Ishikawa (cell line): ENCODE data around the gene GALNT14.

ENCODE experiments used
- CEBPB ChIP-seq: IDR thresholded peaks from 2 replicates; pipeline ENCODE4 v1.6.1; 2012
- EP300 ChIP-seq: IDR thresholded peaks from 2 replicates; pipeline ENCODE4 v1.6.1; 2012; ENCODE audit warnings: borderline replicate concordance
- FOXM1 ChIP-seq: IDR thresholded peaks from 2 replicates; pipeline ENCODE4 v1.6.1; 2012; ENCODE audit warnings: low read depth, borderline replicate concordance
- NFIC ChIP-seq: IDR thresholded peaks from 2 replicates; pipeline ENCODE4 v1.6.1; 2012
- TEAD4 ChIP-seq: IDR thresholded peaks from 2 replicates; pipeline ENCODE4 v1.6.1; 2012
- YY1 ChIP-seq: IDR thresholded peaks from 2 replicates; pipeline ENCODE4 v1.6.1; 2012; ENCODE audit warnings: low read depth
- ZBTB7A ChIP-seq: IDR thresholded peaks from 2 replicates; pipeline ENCODE4 v1.6.1; 2012; ENCODE audit warnings: low read depth
- TF ChIP-seq, protein P1 (sequence below): IDR thresholded peaks from 2 replicates; pipeline ENCODE4 v1.6.1; 2012
- TF ChIP-seq, protein P2 (sequence below): IDR thresholded peaks from 2 replicates; pipeline ENCODE4 v1.6.1; 2012

DNA sequence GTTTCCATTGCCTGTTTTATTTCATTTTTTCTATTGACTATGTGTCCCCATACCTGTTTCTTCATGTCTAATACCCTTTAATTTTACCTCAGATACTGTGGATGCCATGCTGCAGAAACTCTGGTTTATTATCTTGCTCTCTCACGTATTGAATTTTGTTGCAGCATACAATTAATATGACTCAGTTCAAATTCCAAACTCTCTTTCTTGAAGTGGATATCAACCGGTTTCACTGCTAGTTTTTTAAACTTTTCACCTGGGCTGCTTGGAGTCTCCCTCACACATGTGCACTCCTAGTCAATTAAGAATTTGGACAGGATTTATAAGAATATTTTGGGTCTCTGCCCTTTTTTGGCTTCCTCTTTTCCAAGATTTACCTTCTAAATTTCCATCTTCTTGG is 260.4 kb downstream of the GALNT14 start:
- TF ChIP-seq FOXM1: no peak
- no peak for TF ChIP-seq YY1
- no peak for TF ChIP-seq EP300
- no peak for TF ChIP-seq ZBTB7A
- TF ChIP-seq, protein P1, sequence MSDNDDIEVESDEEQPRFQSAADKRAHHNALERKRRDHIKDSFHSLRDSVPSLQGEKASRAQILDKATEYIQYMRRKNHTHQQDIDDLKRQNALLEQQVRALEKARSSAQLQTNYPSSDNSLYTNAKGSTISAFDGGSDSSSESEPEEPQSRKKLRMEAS: no peak
- no peak for TF ChIP-seq CEBPB
- TF ChIP-seq NFIC: no peak
- TF ChIP-seq TEAD4: no peak
- TF ChIP-seq, protein P2, sequence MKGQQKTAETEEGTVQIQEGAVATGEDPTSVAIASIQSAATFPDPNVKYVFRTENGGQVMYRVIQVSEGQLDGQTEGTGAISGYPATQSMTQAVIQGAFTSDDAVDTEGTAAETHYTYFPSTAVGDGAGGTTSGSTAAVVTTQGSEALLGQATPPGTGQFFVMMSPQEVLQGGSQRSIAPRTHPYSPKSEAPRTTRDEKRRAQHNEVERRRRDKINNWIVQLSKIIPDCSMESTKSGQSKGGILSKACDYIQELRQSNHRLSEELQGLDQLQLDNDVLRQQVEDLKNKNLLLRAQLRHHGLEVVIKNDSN: no peak
